Neutrophil (primary cell): ENCODE results near the gene ZSCAN21.

Experiments used
- H3K27ac ChIP-seq: fragments of 200-600 bp; sonication (generic); 2 replicates; pipeline ENCODE4 v1.5.1; 2016; ENCODE audit warnings: mild to moderate bottlenecking, moderate library complexity
- H3K27me3 ChIP-seq: fragments of 200-600 bp; sonication (generic); 2 replicates; pipeline ENCODE4 v1.6.0; 2016; ENCODE audit warnings: mild to moderate bottlenecking
- H3K36me3 ChIP-seq: fragments of 200-600 bp; sonication (generic); 2 replicates; pipeline ENCODE4 v1.5.1; 2017
- H3K4me1 ChIP-seq, 2 experiments: fragments of 200-600 bp in 1 of 2; sonication (generic) in 1 of 2; 1 replicate in 1 of 2; 2 replicates in 1 of 2; pipeline versions ENCODE4 v1.5.1 to v1.6.1; 2013 to 2016; ENCODE audit warnings: low read depth in 1 of 2, low read length in 1 of 2, mild to moderate bottlenecking in 1 of 2, moderate library complexity in 1 of 2; ENCODE audit not compliant: control insufficient read depth in 1 of 2, insufficient read depth in 1 of 2
- H3K4me3 ChIP-seq, 2 experiments: fragments of 200-600 bp in 1 of 2; sonication (generic) in 1 of 2; 1 replicate in 1 of 2; 2 replicates in 1 of 2; pipeline ENCODE4 v1.5.1; 2013 to 2016; ENCODE audit warnings: low read depth in 1 of 2, low read length in 1 of 2, mild to moderate bottlenecking in 1 of 2, moderate library complexity in 1 of 2
- H3K9me3 ChIP-seq: fragments of 200-600 bp; sonication (generic); 2 replicates; pipeline ENCODE4 v1.5.1; 2016
- TF ChIP-seq, protein P1 (sequence below): fragments of 200-600 bp; sonication (generic); IDR thresholded peaks from 2 replicates; pipeline ENCODE4 v1.5.1; 2016; ENCODE audit warnings: antibody characterized with exemption

ZSCAN21 gene

DNA sequence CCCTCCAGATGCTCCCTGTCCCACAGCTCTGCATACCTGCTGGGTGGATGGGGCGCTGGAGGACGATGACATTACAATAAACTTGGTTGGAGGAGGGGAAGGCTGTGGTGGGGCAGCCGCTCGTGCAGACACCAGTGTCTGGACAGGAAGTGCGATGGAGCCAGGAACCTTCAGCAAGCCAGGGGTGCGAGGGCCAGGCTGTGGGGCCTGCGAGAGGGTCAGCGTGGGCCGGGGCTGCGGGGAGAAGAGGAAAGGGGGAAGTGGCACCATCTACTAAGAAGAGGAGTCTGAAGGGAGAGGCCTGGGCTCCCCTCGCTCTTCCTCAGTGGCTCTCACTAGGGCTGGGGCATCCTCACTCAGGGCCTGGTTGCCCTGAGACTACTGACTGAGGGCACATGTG lies 58.3 kb downstream of the ZSCAN21 start:
- no peaks in the 10 kb centered on the region for H3K4me1 ChIP-seq
- H3K4me3 ChIP-seq, result no peak overlapping the region
- H3K27me3 ChIP-seq, result no peaks in the 10 kb centered on the region
- no peaks in the 10 kb centered on the region for H3K9me3 ChIP-seq
- TF ChIP-seq, protein P1, sequence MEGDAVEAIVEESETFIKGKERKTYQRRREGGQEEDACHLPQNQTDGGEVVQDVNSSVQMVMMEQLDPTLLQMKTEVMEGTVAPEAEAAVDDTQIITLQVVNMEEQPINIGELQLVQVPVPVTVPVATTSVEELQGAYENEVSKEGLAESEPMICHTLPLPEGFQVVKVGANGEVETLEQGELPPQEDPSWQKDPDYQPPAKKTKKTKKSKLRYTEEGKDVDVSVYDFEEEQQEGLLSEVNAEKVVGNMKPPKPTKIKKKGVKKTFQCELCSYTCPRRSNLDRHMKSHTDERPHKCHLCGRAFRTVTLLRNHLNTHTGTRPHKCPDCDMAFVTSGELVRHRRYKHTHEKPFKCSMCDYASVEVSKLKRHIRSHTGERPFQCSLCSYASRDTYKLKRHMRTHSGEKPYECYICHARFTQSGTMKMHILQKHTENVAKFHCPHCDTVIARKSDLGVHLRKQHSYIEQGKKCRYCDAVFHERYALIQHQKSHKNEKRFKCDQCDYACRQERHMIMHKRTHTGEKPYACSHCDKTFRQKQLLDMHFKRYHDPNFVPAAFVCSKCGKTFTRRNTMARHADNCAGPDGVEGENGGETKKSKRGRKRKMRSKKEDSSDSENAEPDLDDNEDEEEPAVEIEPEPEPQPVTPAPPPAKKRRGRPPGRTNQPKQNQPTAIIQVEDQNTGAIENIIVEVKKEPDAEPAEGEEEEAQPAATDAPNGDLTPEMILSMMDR, result no peak
- no peak overlapping the region for H3K27ac ChIP-seq
- H3K36me3 ChIP-seq, result peaks cover 75% of the 10 kb centered on the region

DNA sequence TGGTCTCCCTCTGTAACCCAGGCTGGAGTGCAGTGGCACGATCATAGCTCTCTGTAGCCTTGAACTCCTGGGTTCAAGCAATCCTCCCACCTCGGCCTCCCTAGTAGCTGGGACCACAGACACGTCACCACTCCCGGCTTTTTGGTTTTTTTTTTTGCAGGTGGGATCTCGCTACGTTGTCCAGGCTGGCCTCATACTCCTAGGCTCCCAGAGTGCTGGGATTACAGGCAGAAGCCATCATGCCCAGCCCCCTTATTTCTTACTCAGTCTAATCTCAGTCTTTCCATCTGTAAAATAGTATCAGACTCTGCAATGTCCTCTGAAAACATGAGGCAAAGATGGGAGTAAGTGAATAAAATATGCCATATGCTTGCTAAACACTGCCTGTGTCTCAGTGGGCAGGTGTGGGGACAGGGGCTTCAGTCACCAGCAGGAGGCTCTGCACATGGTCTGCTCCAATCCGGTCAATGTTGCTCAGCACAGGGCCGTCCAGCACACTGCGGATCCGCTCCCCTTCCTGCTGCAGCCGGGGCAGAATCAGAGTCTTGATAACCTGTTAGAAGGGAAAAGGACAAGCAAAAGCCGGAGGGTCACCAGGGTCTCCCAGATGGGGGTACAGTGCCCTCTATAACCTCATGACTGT lies 60.1 kb downstream of the ZSCAN21 start:
- H3K27me3 ChIP-seq, result no peaks in the 10 kb centered on the region
- TF ChIP-seq, protein P1, result no peak
- peaks cover 87% of the 10 kb centered on the region for H3K36me3 ChIP-seq
- H3K4me3 ChIP-seq, result no peak overlapping the region
- no peak overlapping the region for H3K27ac ChIP-seq
- no peaks in the 10 kb centered on the region for H3K4me1 ChIP-seq
- H3K9me3 ChIP-seq, result no peaks in the 10 kb centered on the region

DNA sequence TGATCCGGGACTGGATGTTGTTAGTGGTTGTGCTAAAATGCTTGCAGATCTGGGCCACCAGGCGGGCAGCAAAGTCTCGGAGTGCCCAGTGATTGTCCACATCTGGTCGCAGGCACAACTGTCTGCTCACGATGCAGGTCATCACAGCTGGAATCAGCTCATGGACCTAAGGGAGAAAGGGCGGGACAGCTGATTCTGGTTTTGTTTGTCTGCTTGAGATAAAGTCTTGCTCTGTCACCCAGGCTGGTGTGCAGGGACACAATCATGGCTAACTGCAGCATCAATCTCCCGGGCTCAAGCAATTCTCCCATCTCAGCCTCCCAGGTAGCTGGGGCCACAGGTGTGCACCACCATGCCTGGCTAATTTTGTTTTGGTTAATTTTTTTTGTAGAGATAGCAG lies 61.6 kb downstream of the ZSCAN21 start:
- Histone ChIP-seq H3K27me3 (no peaks in the 10 kb centered on the region), H3K4me3 (no peak overlapping the region), H3K9me3 (no peaks in the 10 kb centered on the region), H3K4me1 (no peaks in the 10 kb centered on the region), H3K27ac (no peak overlapping the region), H3K36me3 (peaks cover 75% of the 10 kb centered on the region)
- TF ChIP-seq, protein P1, result no peak

DNA sequence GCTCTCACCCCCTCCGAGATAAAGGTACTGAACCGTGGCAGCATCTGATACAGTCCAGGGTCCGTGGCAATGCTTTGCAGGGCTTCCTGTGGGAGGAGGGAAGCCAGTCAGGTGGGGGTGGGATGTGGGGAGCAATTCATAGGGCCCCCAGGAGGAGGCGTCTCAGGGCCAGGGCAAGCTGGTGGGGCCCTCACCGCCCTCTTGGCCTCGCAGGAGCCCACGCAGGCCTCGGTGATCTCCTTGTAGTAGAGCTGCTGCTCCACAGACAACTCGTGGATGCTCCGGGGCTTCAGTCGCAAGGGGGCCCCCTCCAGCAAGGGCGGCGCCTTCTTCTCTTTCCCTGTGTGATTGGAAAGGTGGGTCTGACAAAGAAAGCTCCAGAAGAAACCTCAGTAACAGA lies 62.3 kb downstream of the ZSCAN21 start:
- Histone ChIP-seq H3K36me3 (peaks cover 67% of the 10 kb centered on the region), H3K27ac (no peak overlapping the region), H3K27me3 (no peaks in the 10 kb centered on the region), H3K4me1 (no peaks in the 10 kb centered on the region), H3K9me3 (no peaks in the 10 kb centered on the region), H3K4me3 (no peak overlapping the region)
- TF ChIP-seq, protein P1, result no peak
